Breast epithelium (tissue), 4 donors: ENCODE measurements around the gene ATP5ME. TPM values are rescaled to one million over a fixed set of nuclear protein-coding genes. Genes with fewer than 3 reads are reported as not detected.

Experiments
- DNase-seq, 2 donors: peaks; one replicate each; pipeline ENCODE4 v3.0.0-alpha.2; 2019; ENCODE audit warnings: low spot score in 2 of 2
- H3K27ac ChIP-seq, 2 donors: fragments of 200-600 bp; sonication (generic) in 1 of 2; one replicate each; pipeline ENCODE4 v1.5.1; 2016 to 2019; ENCODE audit warnings: mild to moderate bottlenecking in 1 of 2
- H3K27me3 ChIP-seq, 2 donors: fragments of 200-600 bp; sonication (generic) in 1 of 2; one replicate each; pipeline versions ENCODE4 v1.5.1 to v1.6.0; 2017 to 2019; ENCODE audit warnings: control low read depth in 1 of 2, mild to moderate bottlenecking in 1 of 2
- H3K36me3 ChIP-seq: fragments of 200-600 bp; one replicate; pipeline ENCODE4 v1.5.1; 2019
- H3K4me1 ChIP-seq, 2 donors: fragments of 200-600 bp; sonication (generic); one replicate each; pipeline ENCODE4 v1.5.1; 2016 to 2019; ENCODE audit warnings: control low read depth in 1 of 2
- H3K4me3 ChIP-seq, 3 donors: fragments of 200-600 bp; sonication (generic); 1 replicate in 2 of 3; 2 replicates in 1 of 3; pipeline ENCODE4 v1.5.1; 2016 to 2019; ENCODE audit warnings: mild to moderate bottlenecking in 3 of 3, moderate library complexity in 2 of 3
- H3K9me3 ChIP-seq, 2 donors: fragments of 200-600 bp; sonication (generic) in 1 of 2; one replicate each; pipeline ENCODE4 v1.5.1; 2016 to 2019; ENCODE audit warnings: control low read depth in 1 of 2
- CTCF ChIP-seq, 3 donors: fragments of 450-650 bp; IDR thresholded peaks; one replicate each; pipeline ENCODE4 v1.5.1; 2016 to 2017; ENCODE audit warnings: antibody characterized with exemption in 3 of 3, mild to moderate bottlenecking in 3 of 3, moderate library complexity in 3 of 3
- POLR2A ChIP-seq: fragments of 450-650 bp; IDR thresholded peaks from one replicate; pipeline ENCODE4 v1.6.1; 2016; ENCODE audit warnings: antibody characterized with exemption, mild to moderate bottlenecking, moderate library complexity
- POLR2AphosphoS5 ChIP-seq, 3 donors: sonication (generic); formaldehyde crosslinking; IDR thresholded peaks; one replicate each; pipeline ENCODE4 v1.6.1; 2017; ENCODE audit warnings: antibody characterized with exemption in 3 of 3
- intact Hi-C: fragments of 100-400 bp; cut with DNase I; formaldehyde crosslinking; loops from one replicate; pipeline ENCODE4 v1.15.1; 2023; ENCODE audit warnings: low total_unique reads
- total RNA-seq, 3 donors: library from RNA; depleted of rRNA; stranded (reverse); fragments of >200 nt; gene quantifications; one replicate each; pipeline ENCODE4 v1.1.0, GENCODE V29; 2016

ATP5ME gene
- total RNA-seq, 3 donors from 2014 or later = 108 to 179 (median 128) TPM

GRCh38 chr4:680091-680490, 6.0 kb upstream of the ATP5ME start:
- Histone ChIP-seq H3K4me1 (peaks cover 14 to 20% of the 10 kb centered on the region in 2 donors), H3K9me3 (no peaks in the 10 kb centered on the region), H3K27me3 (no peaks in the 10 kb centered on the region), H3K4me3 (peak overlapping the region in 1 of 3 donors; percentile 92), H3K27ac (peak overlapping the region; percentile 54 to 81), H3K36me3 (no peaks in the 10 kb centered on the region)
- intact Hi-C loops = no loop called here
- no peak for TF ChIP-seq POLR2A
- no peak for TF ChIP-seq CTCF (IDR thresholded peaks at IDR 0.05)
- TF ChIP-seq POLR2AphosphoS5 (IDR thresholded peaks at IDR 0.05) = no peak
- no peak for DNase-seq

GRCh38 chr4:679629-680028, 5.6 kb upstream of the ATP5ME start:
- Histone ChIP-seq H3K27ac (no peak overlapping the region), H3K4me3 (no peak overlapping the region), H3K27me3 (no peaks in the 10 kb centered on the region), H3K4me1 (peaks cover 19 to 23% of the 10 kb centered on the region in 2 donors), H3K36me3 (no peaks in the 10 kb centered on the region), H3K9me3 (no peaks in the 10 kb centered on the region)
- DNase-seq = no peak
- no peak for TF ChIP-seq POLR2A
- no peak for TF ChIP-seq CTCF (IDR thresholded peaks at IDR 0.05)
- no peak for TF ChIP-seq POLR2AphosphoS5 (IDR thresholded peaks at IDR 0.05)
- intact Hi-C loops = loop anchor here (10.0 kb wide), 1 partner anchor 315 kb away; the partner anchor contains the start of gene SLC26A1

GRCh38 chr4:679104-679481, 5.0 kb upstream of the ATP5ME start:
- TF ChIP-seq POLR2AphosphoS5 (IDR thresholded peaks at IDR 0.05) = no peak
- Histone ChIP-seq H3K27me3 (no peaks in the 10 kb centered on the region), H3K9me3 (no peaks in the 10 kb centered on the region), H3K36me3 (no peaks in the 10 kb centered on the region), H3K4me1 (peaks cover 19 to 23% of the 10 kb centered on the region in 2 donors), H3K27ac (no peak overlapping the region), H3K4me3 (no peak overlapping the region)
- intact Hi-C loops = loop anchor here (10.0 kb wide), 1 partner anchor 316 kb away; the partner anchor contains the start of gene SLC26A1
- no peak for DNase-seq

- H3K36me3 ChIP-seq = no peaks in the 10 kb centered on the region
- H3K4me3 ChIP-seq = no peak overlapping the region
- intact Hi-C loops = loop anchor here (10.0 kb wide), 1 partner anchor 316 kb away; the partner anchor contains the start of gene SLC26A1
- H3K27me3 ChIP-seq = no peaks in the 10 kb centered on the region
- no peak overlapping the region for H3K27ac ChIP-seq
- no peaks in the 10 kb centered on the region for H3K9me3 ChIP-seq
- peaks cover 19 to 25% of the 10 kb centered on the region in 2 donors for H3K4me1 ChIP-seq
- TF ChIP-seq POLR2AphosphoS5 (IDR thresholded peaks at IDR 0.05) (no peak), POLR2A (no peak), CTCF (IDR thresholded peaks at IDR 0.05) (no peak)
- DNase-seq = no peak
Measured at GRCh38 chr4:678331-679103, 4.4 kb upstream of the ATP5ME start.

- intact Hi-C loops = loop anchor here (10.0 kb wide), 1 partner anchor 317 kb away; the partner anchor contains the start of gene SLC26A1
- peaks cover 19 to 33% of the 10 kb centered on the region in 2 donors for H3K4me1 ChIP-seq
- TF ChIP-seq POLR2A = no peak
- no peak for TF ChIP-seq POLR2AphosphoS5 (IDR thresholded peaks at IDR 0.05)
- TF ChIP-seq CTCF (IDR thresholded peaks at IDR 0.05) = no peak
Measured at GRCh38 chr4:677431-678293, 3.6 kb upstream of the ATP5ME start.

More at GRCh38 chr4:677431-678293, 3.6 kb upstream of the ATP5ME start:
- no peak for DNase-seq
- H3K27me3 ChIP-seq = no peaks in the 10 kb centered on the region
- no peaks in the 10 kb centered on the region for H3K9me3 ChIP-seq
- no peaks in the 10 kb centered on the region for H3K36me3 ChIP-seq
- H3K27ac ChIP-seq = no peak overlapping the region
- no peak overlapping the region for H3K4me3 ChIP-seq
